OCI-LY7 (cell line): Measurements from ENCODE around the gene ST14. TPM values are rescaled to one million over a fixed set of nuclear protein-coding genes. Genes with fewer than 3 reads are reported as not detected.

Experiments used
- BruUV-seq: library from RNA; stranded (reverse); fragments of 400-500 nt; replicated peaks from 2 replicates; lab custom pipeline; 2021; lab: Mats Ljungman, UMichigan
- CTCF ChIA-PET: fragments of 300-600 bp; sonication (Branson Sonifier 250); formaldehyde crosslinking; loops from one replicate; lab custom pipeline; 2022; ENCODE audit warnings: antibody characterized with exemption; ENCODE audit not compliant: unreplicated experiment; lab: Charles Lee
- POLR2A ChIA-PET: fragments of 300-600 bp; sonication (Branson Sonifier 250); formaldehyde crosslinking; loops from one replicate; lab custom pipeline; 2022; ENCODE audit warnings: antibody characterized with exemption; lab: Charles Lee
- DNase-seq: peaks from one replicate; pipeline ENCODE4 v3.0.0-alpha.2; 2015; ENCODE audit warnings: low spot score
- H2AFZ ChIP-seq: fragments of 200-600 bp; sonication (generic), shearing (Covaris generic); 2 replicates; pipeline ENCODE4 v1.6.1; 2014; ENCODE audit warnings: mild to moderate bottlenecking, antibody characterized with exemption, low read length, moderate library complexity
- H3K27ac ChIP-seq: fragments of 200-600 bp; sonication (generic); 2 replicates; pipeline ENCODE4 v1.5.1; 2014; ENCODE audit warnings: mixed run types, low read depth, mild to moderate bottlenecking, moderate library complexity, low read length, inconsistent platforms; ENCODE audit not compliant: poor library complexity, severe bottlenecking
- H3K36me3 ChIP-seq: fragments of 200-600 bp; sonication (generic); 2 replicates; pipeline ENCODE4 v1.6.1; 2014; ENCODE audit warnings: mild to moderate bottlenecking, antibody characterized with exemption, low read length, moderate library complexity, mixed read lengths; ENCODE audit not compliant: insufficient read depth
- H3K4me1 ChIP-seq: fragments of 200-600 bp; sonication (generic); 2 replicates; pipeline ENCODE4 v1.5.1; 2014; ENCODE audit warnings: mild to moderate bottlenecking, low read length; ENCODE audit not compliant: insufficient read depth, poor library complexity, severe bottlenecking
- H3K4me2 ChIP-seq: fragments of 200-600 bp; sonication (generic); 2 replicates; pipeline ENCODE4 v1.6.1; 2014; ENCODE audit warnings: mild to moderate bottlenecking, low read length
- H3K4me3 ChIP-seq: fragments of 200-600 bp; sonication (generic); 2 replicates; pipeline ENCODE4 v1.5.1; 2014; ENCODE audit warnings: mild to moderate bottlenecking, low read depth, low read length; ENCODE audit not compliant: poor library complexity, severe bottlenecking
- H3K79me2 ChIP-seq: fragments of 200-600 bp; sonication (generic); 2 replicates; pipeline ENCODE4 v1.6.1; 2016; ENCODE audit warnings: low read depth, mild to moderate bottlenecking, low read length, moderate library complexity, mixed read lengths; ENCODE audit not compliant: insufficient read depth
- H3K9me2 ChIP-seq: fragments of 200-600 bp; sonication (generic); 2 replicates; pipeline ENCODE4 v1.6.1; 2016; ENCODE audit warnings: mild to moderate bottlenecking, low read length, mixed read lengths; ENCODE audit not compliant: insufficient read depth
- H3K9me3 ChIP-seq: fragments of 200-600 bp; sonication (generic); 2 replicates; pipeline ENCODE4 v1.6.1; 2014; ENCODE audit warnings: mild to moderate bottlenecking, mixed run types, low read length, mixed read lengths
- H4K20me1 ChIP-seq: fragments of 200-600 bp; sonication (generic); 2 replicates; pipeline ENCODE4 v1.6.1; 2014; ENCODE audit warnings: mild to moderate bottlenecking, antibody characterized with exemption, low read length, moderate library complexity, mixed read lengths; ENCODE audit not compliant: insufficient read depth
- CTCF ChIP-seq: fragments of 200-600 bp; sonication (generic); conservative IDR thresholded peaks from 2 replicates; pipeline ENCODE4 v1.5.1; 2014; ENCODE audit warnings: mild to moderate bottlenecking, antibody characterized with exemption, low read length, moderate library complexity, mixed read lengths
- EZH2phosphoT487 ChIP-seq: fragments of 200-600 bp; sonication (generic); IDR thresholded peaks from 2 replicates; pipeline ENCODE4 v1.6.1; 2018; ENCODE audit warnings: low read depth, borderline replicate concordance, mild to moderate bottlenecking, mixed run types, antibody characterized with exemption, low read length, moderate library complexity, mixed read lengths
- intact Hi-C: fragments of 100-400 bp; cut with micrococcal nuclease; formaldehyde crosslinking; loops from one replicate; pipeline ENCODE4 v1.10.0; 2022; ENCODE audit not compliant: unreplicated experiment
- total RNA-seq, 2 experiments: library from RNA; depleted of rRNA in 1 of 2; stranded (reverse); fragments of >200 nt in 1 of 2; shearing (Covaris generic) in 1 of 2; gene quantifications; 2 replicates each; pipeline ENCODE4 v1.2.3, GENCODE V29; 2014 to 2022

The ST14 gene
- total RNA-seq, 2 experiments from 2014 or later, result 98.0 to 135 TPM

GRCh38 chr11:130112071-130112830, 47.3 kb upstream of the ST14 start:
- peaks cover 35% of the 10 kb centered on the region for H3K79me2 ChIP-seq
- no TSS peak for BruUV-seq
- no peak for DNase-seq
- H3K36me3 ChIP-seq, result peaks cover 79% of the 10 kb centered on the region
- H2AFZ ChIP-seq, result no peak overlapping the region
- intact Hi-C loops, result no loop called here
- peaks cover 12% of the 10 kb centered on the region; the same call in 1 of the 2 replicates for H4K20me1 ChIP-seq
- H3K4me3 ChIP-seq, result no peak overlapping the region
- TF ChIP-seq CTCF, result no peak
- ChIA-PET CTCF (no interaction called here), POLR2A (interaction anchor here (1.3 kb wide), 1 partner anchor 40 kb away, joined by 3 read pairs; no protein-coding TSS in a partner anchor)
- H3K27ac ChIP-seq, result no peak overlapping the region
- H3K9me3 ChIP-seq, result no peaks in the 10 kb centered on the region; the same call in 1 of the 2 replicates
- H3K4me2 ChIP-seq, result no peak overlapping the region
- peaks cover 35% of the 10 kb centered on the region for H3K4me1 ChIP-seq
- H3K9me2 ChIP-seq, result no peaks in the 10 kb centered on the region

- no peak for TF ChIP-seq EZH2phosphoT487
- peak; percentile 26; the same call in 1 of the 2 replicates for TF ChIP-seq CTCF
- H3K4me2 ChIP-seq, result peak overlapping the region; percentile 30
- no peaks in the 10 kb centered on the region for H3K9me2 ChIP-seq
- BruUV-seq, result no TSS peak
- H3K9me3 ChIP-seq, result no peaks in the 10 kb centered on the region; the same call in 1 of the 2 replicates
- intact Hi-C loops, result no loop called here
- H4K20me1 ChIP-seq, result peaks cover 12% of the 10 kb centered on the region; the same call in 1 of the 2 replicates
- H3K27ac ChIP-seq, result peak overlapping the region; percentile 35
- peaks cover 46% of the 10 kb centered on the region for H3K79me2 ChIP-seq
- peaks cover 56% of the 10 kb centered on the region for H3K4me1 ChIP-seq
- H3K36me3 ChIP-seq, result peaks cover 79% of the 10 kb centered on the region
- ChIA-PET POLR2A (interaction anchor here (0.7 to 1.6 kb wide), 8 partner anchors 13 to 164 kb away, joined by 3 to 8 read pairs (median 4); no protein-coding TSS in a partner anchor), CTCF (interaction anchor here (0.5 to 1.6 kb wide), 3 partner anchors 18 to 125 kb away, joined by 3 to 4 read pairs (median 3); no protein-coding TSS in a partner anchor)
- peak; percentile 28 for DNase-seq
- no peak overlapping the region for H2AFZ ChIP-seq
- H3K4me3 ChIP-seq, result no peak overlapping the region
Measured at GRCh38 chr11:130114281-130114680, 45.3 kb upstream of the ST14 start.
